Measurements from ENCODE around the gene SH2D6. TPM values are rescaled to one million over a fixed set of nuclear protein-coding genes. Genes with fewer than 3 reads are reported as not detected.

The SH2D6 gene
- total and polyA plus RNA-seq, 9 of the 15 experiments (the other 6 are each of a cell fraction or from before 2014, with no cell fraction given) = 0.07 to 0.76 (median 0.33) TPM; not detected in 2

DNA sequence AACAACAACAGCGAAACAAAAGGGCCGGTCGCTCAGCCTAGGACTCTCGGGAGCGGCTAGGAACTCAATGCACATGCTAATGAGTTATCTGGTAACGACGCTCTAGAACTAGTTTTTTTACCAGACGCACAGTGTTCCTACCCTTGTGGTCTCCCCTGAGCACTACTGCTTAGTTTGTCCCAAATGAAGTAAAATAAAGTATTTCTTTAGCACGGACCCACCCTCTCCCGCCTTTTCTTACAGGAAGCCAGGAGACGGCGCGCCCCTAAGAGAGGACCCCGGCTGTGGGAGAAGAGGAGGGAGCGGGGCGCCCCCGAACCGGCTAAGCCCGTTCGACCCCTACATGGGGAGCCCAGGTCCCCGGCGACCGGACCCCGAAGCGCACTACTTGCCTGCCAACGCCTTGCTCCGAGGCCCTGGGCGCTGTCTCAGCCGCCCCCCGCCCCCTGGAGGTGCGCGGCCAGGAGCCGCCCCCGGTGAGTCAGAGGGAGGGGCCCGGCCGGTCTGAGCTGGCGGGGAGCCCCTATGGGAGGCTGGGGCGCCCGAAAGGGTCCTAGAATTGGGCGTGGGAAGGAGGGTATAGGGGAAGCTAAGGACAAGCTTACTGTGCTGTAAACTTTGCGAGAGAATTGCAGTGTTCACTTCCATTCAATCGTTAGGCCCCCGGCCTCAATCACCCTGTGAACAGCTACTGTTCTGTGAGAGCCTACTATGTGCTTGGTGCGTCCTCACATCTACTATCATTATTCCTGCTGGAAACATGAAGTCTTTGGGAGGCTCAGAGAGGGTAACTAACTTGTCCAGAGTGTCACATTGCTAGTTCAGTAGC, 4.7 kb upstream of the SH2D6 start (continued):
- TF ChIP-seq, protein P1, sequence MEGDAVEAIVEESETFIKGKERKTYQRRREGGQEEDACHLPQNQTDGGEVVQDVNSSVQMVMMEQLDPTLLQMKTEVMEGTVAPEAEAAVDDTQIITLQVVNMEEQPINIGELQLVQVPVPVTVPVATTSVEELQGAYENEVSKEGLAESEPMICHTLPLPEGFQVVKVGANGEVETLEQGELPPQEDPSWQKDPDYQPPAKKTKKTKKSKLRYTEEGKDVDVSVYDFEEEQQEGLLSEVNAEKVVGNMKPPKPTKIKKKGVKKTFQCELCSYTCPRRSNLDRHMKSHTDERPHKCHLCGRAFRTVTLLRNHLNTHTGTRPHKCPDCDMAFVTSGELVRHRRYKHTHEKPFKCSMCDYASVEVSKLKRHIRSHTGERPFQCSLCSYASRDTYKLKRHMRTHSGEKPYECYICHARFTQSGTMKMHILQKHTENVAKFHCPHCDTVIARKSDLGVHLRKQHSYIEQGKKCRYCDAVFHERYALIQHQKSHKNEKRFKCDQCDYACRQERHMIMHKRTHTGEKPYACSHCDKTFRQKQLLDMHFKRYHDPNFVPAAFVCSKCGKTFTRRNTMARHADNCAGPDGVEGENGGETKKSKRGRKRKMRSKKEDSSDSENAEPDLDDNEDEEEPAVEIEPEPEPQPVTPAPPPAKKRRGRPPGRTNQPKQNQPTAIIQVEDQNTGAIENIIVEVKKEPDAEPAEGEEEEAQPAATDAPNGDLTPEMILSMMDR (IDR thresholded peaks at IDR 0.05 in 2 of 3, conservative IDR thresholded peaks at IDR 0.05 in 1 of 3; ENCODE audit: insufficient read depth in 2 of 3, low read depth in 1 of 3, low read length in 3 of 3) = 0 out of 6 replicates have a peak, but pooled peaks of 1 of the 3 experiments have one; percentile 2
- TF ChIP-seq RBFOX2 (IDR thresholded peaks at IDR 0.05; ENCODE audit: low read depth, low read length) = peak; percentile 74
- TF ChIP-seq CCNT2 (IDR thresholded peaks at IDR 0.05; ENCODE audit: borderline replicate concordance, extremely low read depth, insufficient read length, low read depth, low read length) = peak; percentile 76
- TF ChIP-seq, protein P2, sequence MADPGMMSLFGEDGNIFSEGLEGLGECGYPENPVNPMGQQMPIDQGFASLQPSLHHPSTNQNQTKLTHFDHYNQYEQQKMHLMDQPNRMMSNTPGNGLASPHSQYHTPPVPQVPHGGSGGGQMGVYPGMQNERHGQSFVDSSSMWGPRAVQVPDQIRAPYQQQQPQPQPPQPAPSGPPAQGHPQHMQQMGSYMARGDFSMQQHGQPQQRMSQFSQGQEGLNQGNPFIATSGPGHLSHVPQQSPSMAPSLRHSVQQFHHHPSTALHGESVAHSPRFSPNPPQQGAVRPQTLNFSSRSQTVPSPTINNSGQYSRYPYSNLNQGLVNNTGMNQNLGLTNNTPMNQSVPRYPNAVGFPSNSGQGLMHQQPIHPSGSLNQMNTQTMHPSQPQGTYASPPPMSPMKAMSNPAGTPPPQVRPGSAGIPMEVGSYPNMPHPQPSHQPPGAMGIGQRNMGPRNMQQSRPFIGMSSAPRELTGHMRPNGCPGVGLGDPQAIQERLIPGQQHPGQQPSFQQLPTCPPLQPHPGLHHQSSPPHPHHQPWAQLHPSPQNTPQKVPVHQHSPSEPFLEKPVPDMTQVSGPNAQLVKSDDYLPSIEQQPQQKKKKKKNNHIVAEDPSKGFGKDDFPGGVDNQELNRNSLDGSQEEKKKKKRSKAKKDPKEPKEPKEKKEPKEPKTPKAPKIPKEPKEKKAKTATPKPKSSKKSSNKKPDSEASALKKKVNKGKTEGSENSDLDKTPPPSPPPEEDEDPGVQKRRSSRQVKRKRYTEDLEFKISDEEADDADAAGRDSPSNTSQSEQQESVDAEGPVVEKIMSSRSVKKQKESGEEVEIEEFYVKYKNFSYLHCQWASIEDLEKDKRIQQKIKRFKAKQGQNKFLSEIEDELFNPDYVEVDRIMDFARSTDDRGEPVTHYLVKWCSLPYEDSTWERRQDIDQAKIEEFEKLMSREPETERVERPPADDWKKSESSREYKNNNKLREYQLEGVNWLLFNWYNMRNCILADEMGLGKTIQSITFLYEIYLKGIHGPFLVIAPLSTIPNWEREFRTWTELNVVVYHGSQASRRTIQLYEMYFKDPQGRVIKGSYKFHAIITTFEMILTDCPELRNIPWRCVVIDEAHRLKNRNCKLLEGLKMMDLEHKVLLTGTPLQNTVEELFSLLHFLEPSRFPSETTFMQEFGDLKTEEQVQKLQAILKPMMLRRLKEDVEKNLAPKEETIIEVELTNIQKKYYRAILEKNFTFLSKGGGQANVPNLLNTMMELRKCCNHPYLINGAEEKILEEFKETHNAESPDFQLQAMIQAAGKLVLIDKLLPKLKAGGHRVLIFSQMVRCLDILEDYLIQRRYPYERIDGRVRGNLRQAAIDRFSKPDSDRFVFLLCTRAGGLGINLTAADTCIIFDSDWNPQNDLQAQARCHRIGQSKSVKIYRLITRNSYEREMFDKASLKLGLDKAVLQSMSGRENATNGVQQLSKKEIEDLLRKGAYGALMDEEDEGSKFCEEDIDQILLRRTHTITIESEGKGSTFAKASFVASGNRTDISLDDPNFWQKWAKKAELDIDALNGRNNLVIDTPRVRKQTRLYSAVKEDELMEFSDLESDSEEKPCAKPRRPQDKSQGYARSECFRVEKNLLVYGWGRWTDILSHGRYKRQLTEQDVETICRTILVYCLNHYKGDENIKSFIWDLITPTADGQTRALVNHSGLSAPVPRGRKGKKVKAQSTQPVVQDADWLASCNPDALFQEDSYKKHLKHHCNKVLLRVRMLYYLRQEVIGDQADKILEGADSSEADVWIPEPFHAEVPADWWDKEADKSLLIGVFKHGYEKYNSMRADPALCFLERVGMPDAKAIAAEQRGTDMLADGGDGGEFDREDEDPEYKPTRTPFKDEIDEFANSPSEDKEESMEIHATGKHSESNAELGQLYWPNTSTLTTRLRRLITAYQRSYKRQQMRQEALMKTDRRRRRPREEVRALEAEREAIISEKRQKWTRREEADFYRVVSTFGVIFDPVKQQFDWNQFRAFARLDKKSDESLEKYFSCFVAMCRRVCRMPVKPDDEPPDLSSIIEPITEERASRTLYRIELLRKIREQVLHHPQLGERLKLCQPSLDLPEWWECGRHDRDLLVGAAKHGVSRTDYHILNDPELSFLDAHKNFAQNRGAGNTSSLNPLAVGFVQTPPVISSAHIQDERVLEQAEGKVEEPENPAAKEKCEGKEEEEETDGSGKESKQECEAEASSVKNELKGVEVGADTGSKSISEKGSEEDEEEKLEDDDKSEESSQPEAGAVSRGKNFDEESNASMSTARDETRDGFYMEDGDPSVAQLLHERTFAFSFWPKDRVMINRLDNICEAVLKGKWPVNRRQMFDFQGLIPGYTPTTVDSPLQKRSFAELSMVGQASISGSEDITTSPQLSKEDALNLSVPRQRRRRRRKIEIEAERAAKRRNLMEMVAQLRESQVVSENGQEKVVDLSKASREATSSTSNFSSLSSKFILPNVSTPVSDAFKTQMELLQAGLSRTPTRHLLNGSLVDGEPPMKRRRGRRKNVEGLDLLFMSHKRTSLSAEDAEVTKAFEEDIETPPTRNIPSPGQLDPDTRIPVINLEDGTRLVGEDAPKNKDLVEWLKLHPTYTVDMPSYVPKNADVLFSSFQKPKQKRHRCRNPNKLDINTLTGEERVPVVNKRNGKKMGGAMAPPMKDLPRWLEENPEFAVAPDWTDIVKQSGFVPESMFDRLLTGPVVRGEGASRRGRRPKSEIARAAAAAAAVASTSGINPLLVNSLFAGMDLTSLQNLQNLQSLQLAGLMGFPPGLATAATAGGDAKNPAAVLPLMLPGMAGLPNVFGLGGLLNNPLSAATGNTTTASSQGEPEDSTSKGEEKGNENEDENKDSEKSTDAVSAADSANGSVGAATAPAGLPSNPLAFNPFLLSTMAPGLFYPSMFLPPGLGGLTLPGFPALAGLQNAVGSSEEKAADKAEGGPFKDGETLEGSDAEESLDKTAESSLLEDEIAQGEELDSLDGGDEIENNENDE (IDR thresholded peaks at IDR 0.05; ENCODE audit: low read depth, low read length) = no peak
- peak; percentile 11 for TF ChIP-seq BRD9 (IDR thresholded peaks at IDR 0.05; ENCODE audit: low read depth, partially characterized antibody)
- no peak for TF ChIP-seq GABPB2 (CRISPR knock-in tag; conservative IDR thresholded peaks at IDR 0.05)
- TF ChIP-seq MAFG (tag; conservative IDR thresholded peaks at IDR 0.05) = no peak
- TF ChIP-seq ZKSCAN1 (IDR thresholded peaks at IDR 0.05; ENCODE audit: low read depth, low read length) = peak; percentile 98
- TF ChIP-seq GATAD2A (IDR thresholded peaks at IDR 0.05) = 0 out of 2 replicates have a peak, but pooled peaks have one; percentile 7
- TF ChIP-seq MAZ (CRISPR knock-in tag; conservative IDR thresholded peaks at IDR 0.05 in 1 of 2, IDR thresholded peaks at IDR 0.05 in 1 of 2) = peak; percentile 84 to 85; a peak in 3 of 4 replicates
- TF ChIP-seq CHD1 (IDR thresholded peaks at IDR 0.05; ENCODE audit: low read length) = no peak
- no peak for TF ChIP-seq OTX1 (CRISPR knock-in tag; IDR thresholded peaks at IDR 0.05)

Data from K562 (cell line).